PFSK-1 (cell line): ENCODE results near the gene CPA2.

Experiments used
- FOXP2 ChIP-seq: optimal IDR thresholded peaks from 2 replicates; pipeline ENCODE3; 2011; ENCODE audit warnings: borderline replicate concordance, control low read depth, inconsistent platforms; ENCODE audit not compliant: insufficient read depth; ENCODE audit errors: extremely low read length, extremely low read depth
- POLR2AphosphoS5 ChIP-seq: IDR thresholded peaks from 2 replicates; pipeline ENCODE4 v1.6.1; 2012; ENCODE audit warnings: low read depth, mild to moderate bottlenecking, control low read depth, low read length, moderate library complexity
- SIN3A ChIP-seq: IDR thresholded peaks from 2 replicates; pipeline ENCODE4 v1.6.1; 2012; ENCODE audit warnings: mild to moderate bottlenecking, low read length, moderate library complexity, borderline replicate concordance; ENCODE audit not compliant: insufficient read depth
- TAF1 ChIP-seq: IDR thresholded peaks from 2 replicates; pipeline ENCODE4 v1.6.1; 2012; ENCODE audit warnings: low read length, control low read depth, borderline replicate concordance; ENCODE audit not compliant: insufficient read depth
- TF ChIP-seq, protein P1 (sequence below), 2 experiments: IDR thresholded peaks; 2 replicates each; pipeline versions ENCODE4 v1.6.1 to v1.8.0; 2011 to 2012; ENCODE audit warnings: low read depth in 2 of 2, low read length in 2 of 2, control low read depth in 1 of 2, inconsistent platforms in 1 of 2, mild to moderate bottlenecking in 1 of 2, moderate library complexity in 1 of 2; ENCODE audit not compliant: insufficient read depth in 1 of 2

DNA sequence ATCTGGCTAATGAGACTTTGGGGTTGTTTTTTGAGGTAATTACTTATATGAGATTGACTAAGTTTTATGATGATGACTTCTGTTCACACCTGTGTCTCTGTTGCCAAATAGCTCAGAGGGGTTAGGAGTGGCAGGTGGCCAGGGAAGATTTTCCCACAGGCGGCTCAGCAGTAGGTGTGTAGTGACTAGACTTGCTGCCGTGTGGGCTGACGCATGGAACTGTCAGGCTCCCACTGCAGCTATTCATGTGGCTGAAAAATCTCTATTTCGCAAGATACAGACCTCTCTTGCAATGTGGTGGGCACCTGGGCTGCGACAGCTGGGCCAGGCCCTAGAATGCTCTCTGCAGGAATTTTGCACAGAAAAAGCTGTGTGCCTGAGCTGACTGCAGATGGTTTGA, 27.7 kb downstream of the CPA2 start:
- no peak for TF ChIP-seq POLR2AphosphoS5
- TF ChIP-seq, protein P1, sequence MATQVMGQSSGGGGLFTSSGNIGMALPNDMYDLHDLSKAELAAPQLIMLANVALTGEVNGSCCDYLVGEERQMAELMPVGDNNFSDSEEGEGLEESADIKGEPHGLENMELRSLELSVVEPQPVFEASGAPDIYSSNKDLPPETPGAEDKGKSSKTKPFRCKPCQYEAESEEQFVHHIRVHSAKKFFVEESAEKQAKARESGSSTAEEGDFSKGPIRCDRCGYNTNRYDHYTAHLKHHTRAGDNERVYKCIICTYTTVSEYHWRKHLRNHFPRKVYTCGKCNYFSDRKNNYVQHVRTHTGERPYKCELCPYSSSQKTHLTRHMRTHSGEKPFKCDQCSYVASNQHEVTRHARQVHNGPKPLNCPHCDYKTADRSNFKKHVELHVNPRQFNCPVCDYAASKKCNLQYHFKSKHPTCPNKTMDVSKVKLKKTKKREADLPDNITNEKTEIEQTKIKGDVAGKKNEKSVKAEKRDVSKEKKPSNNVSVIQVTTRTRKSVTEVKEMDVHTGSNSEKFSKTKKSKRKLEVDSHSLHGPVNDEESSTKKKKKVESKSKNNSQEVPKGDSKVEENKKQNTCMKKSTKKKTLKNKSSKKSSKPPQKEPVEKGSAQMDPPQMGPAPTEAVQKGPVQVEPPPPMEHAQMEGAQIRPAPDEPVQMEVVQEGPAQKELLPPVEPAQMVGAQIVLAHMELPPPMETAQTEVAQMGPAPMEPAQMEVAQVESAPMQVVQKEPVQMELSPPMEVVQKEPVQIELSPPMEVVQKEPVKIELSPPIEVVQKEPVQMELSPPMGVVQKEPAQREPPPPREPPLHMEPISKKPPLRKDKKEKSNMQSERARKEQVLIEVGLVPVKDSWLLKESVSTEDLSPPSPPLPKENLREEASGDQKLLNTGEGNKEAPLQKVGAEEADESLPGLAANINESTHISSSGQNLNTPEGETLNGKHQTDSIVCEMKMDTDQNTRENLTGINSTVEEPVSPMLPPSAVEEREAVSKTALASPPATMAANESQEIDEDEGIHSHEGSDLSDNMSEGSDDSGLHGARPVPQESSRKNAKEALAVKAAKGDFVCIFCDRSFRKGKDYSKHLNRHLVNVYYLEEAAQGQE (IDR thresholded peaks at IDR 0.05; ENCODE audit: insufficient read depth in 1 of 2, low read depth in 2 of 2, low read length in 2 of 2), result no peak
- TF ChIP-seq FOXP2, result no peak
- no peak for TF ChIP-seq TAF1
- TF ChIP-seq SIN3A, result no peak
